GM12875 (cell line): ENCODE measurements around the gene MRRF.

Experiments used
- H3K4me3 ChIP-seq: one replicate; pipeline ENCODE4 v1.5.1; 2011; ENCODE audit warnings: low read depth, low read length, control low read depth
- TF ChIP-seq, protein P1 (sequence below): IDR thresholded peaks from 2 replicates; pipeline ENCODE4 v1.5.1; 2011; ENCODE audit warnings: low read depth, mild to moderate bottlenecking, control low read depth, inconsistent platforms, low read length, moderate library complexity, borderline replicate concordance; ENCODE audit not compliant: insufficient read depth

Gene MRRF

DNA sequence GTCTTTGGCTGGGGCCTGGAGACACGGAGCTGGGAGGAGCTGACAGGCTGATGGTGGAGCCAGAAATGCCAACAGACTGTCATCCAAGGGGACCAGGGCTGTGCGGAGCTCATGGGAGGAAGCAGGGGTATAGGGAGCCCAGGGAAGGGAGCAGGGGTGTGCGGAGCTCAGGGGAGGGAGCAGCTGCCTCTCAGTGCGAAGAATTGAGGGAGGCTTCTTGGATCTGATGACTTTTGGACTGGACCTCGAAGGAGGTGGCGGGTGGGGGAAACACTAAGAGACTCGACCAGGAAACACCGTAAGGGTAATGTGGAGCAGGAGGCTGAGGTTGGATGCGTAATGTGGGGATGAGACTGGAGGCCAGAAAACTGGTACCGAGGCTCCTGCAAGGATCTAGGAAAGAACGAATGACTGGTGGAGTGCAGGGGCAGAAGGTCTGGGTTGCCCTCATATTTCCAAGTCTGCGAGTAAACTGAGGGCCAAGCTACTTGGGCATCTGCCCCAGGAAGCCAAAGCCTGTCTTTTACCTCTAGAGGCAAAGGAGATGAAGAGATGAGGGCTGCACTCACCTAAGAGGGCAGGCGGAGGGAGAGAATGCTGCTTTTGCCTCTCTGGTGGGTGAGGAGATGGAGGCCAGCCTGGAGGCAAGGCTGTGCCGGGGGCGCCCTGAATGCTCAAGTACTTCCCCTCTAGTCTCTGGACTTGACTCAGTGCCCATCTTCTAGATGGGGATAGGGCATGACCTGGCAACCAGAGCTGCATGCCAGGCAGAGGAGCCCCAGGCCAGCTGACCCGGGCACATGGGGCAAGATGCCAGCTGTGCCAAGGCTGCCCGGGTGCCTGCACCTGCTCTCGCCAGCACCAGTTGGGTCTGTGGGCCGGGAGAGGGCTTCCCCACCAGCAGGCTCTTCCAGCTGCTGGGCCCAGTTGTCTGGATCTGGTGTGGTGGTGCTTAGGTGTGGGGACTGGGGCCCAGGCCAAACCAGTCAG, 108.5 kb downstream of the MRRF start:
- TF ChIP-seq, protein P1, sequence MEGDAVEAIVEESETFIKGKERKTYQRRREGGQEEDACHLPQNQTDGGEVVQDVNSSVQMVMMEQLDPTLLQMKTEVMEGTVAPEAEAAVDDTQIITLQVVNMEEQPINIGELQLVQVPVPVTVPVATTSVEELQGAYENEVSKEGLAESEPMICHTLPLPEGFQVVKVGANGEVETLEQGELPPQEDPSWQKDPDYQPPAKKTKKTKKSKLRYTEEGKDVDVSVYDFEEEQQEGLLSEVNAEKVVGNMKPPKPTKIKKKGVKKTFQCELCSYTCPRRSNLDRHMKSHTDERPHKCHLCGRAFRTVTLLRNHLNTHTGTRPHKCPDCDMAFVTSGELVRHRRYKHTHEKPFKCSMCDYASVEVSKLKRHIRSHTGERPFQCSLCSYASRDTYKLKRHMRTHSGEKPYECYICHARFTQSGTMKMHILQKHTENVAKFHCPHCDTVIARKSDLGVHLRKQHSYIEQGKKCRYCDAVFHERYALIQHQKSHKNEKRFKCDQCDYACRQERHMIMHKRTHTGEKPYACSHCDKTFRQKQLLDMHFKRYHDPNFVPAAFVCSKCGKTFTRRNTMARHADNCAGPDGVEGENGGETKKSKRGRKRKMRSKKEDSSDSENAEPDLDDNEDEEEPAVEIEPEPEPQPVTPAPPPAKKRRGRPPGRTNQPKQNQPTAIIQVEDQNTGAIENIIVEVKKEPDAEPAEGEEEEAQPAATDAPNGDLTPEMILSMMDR = no peak
- H3K4me3 ChIP-seq = no peak overlapping the region

DNA sequence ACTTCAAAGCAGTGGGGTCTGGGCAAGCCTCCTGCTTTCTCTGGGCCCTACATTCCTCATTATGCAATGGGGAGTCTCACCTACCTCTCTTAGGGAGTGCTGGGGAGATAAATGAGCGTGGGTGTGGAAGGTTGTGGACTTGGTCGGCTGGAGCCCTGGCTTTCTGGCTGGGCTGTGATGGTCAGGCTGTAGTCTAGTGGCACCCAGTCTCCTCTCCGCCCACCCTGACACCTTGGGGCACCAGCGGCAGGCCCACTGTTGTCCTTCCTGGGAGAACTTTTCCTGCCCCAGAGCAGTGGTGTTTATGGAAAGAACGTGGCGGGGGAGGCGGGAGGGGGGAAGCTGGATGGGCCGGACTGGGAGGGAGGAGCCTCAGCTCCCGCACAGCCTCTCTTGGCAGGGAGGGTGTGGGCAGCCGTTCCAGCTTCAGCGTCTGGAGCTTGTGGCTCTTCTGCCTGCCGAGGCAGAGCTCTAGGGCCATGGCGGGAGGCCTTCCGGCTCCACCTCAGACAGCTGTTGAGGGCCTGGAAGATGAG, 110.3 kb downstream of the MRRF start:
- TF ChIP-seq, protein P1 = no peak
- no peak overlapping the region for H3K4me3 ChIP-seq

DNA sequence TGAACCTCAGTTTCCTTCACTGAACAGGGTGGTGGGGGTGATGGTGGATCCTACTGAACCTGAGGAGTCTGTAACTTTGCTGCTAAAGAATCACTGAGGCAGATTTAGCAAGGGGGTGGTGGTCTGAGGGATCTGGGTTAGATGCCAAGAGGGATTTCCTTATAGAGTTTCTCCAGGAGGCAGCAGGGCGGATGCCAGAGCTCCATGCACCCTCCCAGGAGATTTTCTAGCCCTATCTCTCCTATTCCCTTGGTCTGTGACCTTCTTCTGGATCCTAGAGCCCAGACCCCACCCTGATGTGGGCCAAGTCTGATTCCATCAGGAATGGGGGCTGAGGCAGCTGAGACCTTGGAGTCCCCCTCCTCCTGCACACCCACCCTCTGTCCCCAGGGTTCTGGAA, 112.1 kb downstream of the MRRF start:
- TF ChIP-seq, protein P1 = no peak
- no peak overlapping the region for H3K4me3 ChIP-seq

DNA sequence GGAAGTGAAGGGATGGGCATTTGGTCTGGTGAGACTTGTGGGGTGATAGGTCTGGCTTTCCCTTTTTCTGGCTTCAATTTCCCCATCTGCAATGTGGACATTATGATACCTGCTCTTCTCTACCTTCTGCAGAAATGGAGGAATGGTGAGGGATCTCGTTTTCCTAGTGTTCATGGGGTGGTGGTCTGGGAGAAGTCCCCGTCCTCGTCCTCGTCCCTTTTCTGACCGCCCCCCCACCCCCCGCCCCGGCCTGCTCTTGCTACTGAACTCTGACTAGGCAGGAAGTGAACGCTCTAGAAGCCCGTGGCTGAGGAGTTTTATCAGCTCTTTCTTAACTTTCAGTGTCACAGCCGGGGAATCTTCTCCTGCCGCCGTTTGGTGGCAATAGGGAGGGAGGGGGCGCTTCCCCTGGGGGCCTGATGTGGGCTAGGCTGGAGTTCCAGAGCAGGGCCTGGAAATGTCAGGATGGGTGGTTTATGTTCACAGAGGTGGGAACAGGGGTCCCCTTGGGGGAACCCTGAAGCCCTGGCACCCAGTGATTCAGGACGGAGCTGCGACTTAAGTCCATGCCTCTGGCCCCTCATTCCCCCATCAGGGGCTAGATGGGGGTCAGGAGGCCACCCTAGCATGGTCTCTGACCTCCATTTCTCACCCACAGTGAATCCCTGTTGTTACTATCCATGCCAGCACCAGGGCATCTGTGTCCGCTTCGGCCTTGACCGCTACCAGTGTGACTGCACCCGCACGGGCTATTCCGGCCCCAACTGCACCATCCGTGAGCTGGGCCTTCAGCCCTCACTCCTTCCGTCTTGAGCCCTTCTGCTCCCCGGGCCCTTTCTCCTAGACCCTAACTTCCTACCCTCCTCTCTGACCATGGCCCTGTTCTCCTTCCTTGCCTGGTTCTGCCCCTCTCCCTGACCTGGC, 112.8 kb downstream of the MRRF start:
- no peak overlapping the region for H3K4me3 ChIP-seq
- TF ChIP-seq, protein P1 = no peak

DNA sequence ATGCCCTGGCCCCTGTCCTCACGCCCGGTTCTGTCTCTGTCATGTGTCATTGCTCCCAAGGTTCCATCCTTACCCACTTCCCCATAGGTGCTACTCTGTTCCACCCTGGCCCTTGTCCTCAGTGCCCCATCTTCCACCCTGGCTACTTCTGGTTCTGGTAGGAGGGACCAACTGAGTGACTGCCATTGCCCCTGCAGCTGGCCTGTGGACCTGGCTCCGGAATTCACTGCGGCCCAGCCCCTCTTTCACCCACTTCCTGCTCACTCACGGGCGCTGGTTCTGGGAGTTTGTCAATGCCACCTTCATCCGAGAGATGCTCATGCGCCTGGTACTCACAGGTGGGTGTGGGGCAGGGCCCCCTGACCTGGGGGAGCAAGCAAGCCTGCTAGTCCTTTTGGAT, 113.6 kb downstream of the MRRF start:
- TF ChIP-seq, protein P1 = no peak
- H3K4me3 ChIP-seq = no peak overlapping the region

DNA sequence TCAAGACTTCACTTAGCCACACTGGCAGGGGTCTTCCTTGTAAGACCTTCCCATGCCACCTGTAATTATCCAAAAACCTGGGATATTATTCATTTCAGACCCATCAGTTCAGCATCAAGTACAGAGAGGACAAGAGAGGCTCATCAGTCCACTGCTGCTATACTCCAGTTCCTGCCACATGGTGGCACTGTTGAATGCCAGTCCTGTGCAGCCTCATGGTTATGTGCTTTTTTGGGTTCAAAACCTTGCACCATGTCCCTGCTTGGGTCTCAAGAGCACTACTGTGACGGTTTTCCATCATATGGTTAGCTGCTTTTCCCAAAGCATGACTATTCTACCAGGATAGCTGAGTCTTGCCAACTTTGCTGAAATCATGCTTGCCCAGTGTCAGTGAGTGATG, 114.7 kb downstream of the MRRF start:
- H3K4me3 ChIP-seq = no peak overlapping the region
- TF ChIP-seq, protein P1 = peak; percentile 44; the same call in 1 of the 2 replicates
